Measurements from ENCODE around the gene CYLD. TPM values are rescaled to one million over a fixed set of nuclear protein-coding genes. Genes with fewer than 3 reads are reported as not detected.

The CYLD gene
- polyA plus RNA-seq, 1 experiment = 12.3 TPM

DNA sequence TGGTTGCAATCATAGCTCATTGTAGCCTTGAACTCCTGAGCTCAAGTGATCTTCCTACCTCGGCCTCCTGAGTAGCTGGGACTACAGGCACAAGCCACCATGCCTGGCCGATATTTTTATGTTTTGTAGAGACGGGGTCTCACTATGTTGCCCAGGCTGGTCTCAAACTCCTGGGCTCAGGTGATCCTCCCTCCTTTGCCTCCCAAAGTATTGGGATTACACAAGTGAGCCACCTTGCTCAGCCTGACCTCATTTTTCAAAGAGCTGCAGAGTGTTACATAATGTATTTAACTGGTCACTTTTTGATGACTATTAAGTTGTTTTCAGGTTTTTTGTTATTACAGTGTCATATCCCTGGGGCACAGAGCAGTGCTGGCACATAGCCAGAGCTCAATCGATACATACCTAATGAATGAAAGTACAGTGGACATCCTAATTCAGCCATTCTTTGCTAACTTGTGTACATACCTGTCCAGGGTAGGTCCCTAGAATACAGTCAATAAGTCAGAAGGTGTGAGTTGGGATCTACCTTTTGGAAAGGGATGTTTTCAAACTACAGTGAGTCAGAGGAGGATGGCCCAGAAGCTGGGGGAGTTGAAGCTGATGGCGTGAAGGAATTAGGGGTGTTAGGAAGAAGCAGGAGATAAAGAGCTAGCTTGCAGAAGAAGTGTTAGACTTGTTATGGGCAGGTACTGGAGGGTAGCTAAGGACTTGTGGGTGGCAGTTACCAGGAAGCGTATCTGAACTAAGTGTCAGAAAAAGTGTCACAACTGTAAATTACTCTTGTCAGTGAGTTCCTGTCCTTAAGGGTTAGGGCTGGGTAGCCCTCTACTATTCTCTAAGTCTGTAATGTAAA lies 20.1 kb upstream of the CYLD start:
- ChIA-PET POLR2A (no interaction called here), CTCF (no interaction called here)
- no peaks in the 10 kb centered on the region for H3K27me3 ChIP-seq (ENCODE audit: control insufficient read depth, insufficient read depth, low read length)
- H3K4me3 ChIP-seq (ENCODE audit: low read depth, low read length) = no peak overlapping the region
- TF ChIP-seq, protein P1, sequence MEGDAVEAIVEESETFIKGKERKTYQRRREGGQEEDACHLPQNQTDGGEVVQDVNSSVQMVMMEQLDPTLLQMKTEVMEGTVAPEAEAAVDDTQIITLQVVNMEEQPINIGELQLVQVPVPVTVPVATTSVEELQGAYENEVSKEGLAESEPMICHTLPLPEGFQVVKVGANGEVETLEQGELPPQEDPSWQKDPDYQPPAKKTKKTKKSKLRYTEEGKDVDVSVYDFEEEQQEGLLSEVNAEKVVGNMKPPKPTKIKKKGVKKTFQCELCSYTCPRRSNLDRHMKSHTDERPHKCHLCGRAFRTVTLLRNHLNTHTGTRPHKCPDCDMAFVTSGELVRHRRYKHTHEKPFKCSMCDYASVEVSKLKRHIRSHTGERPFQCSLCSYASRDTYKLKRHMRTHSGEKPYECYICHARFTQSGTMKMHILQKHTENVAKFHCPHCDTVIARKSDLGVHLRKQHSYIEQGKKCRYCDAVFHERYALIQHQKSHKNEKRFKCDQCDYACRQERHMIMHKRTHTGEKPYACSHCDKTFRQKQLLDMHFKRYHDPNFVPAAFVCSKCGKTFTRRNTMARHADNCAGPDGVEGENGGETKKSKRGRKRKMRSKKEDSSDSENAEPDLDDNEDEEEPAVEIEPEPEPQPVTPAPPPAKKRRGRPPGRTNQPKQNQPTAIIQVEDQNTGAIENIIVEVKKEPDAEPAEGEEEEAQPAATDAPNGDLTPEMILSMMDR (IDR thresholded peaks at IDR 0.05; ENCODE audit: insufficient read depth, low read depth, low read length) = no peak
- DNase-seq (ENCODE audit: low read depth) = no peak
- no peaks in the 10 kb centered on the region for H3K36me3 ChIP-seq (ENCODE audit: control insufficient read depth, insufficient read depth, low read length)

DNA sequence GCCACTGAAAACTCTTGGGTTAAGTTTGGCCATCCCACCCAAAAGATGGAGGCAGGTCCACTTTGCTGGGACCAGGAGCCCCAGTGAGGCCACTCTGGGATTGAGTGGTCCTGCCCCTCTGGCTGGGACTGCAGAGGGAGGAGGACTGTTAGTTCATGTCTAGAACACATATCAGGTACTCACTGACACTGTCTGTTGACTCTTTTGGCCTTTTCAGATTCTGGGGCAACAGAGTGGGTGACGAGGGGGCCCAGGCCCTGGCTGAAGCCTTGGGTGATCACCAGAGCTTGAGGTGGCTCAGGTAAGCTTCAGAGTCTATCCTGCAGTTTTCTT lies 19.5 kb upstream of the CYLD start:
- ChIA-PET CTCF (no interaction called here), POLR2A (no interaction called here)
- no peak for DNase-seq (ENCODE audit: low read depth)
- TF ChIP-seq, protein P1 (IDR thresholded peaks at IDR 0.05; ENCODE audit: insufficient read depth, low read depth, low read length) = no peak
- H3K4me3 ChIP-seq (ENCODE audit: low read depth, low read length) = no peak overlapping the region
- H3K27me3 ChIP-seq (ENCODE audit: control insufficient read depth, insufficient read depth, low read length) = no peaks in the 10 kb centered on the region
- H3K36me3 ChIP-seq (ENCODE audit: control insufficient read depth, insufficient read depth, low read length) = no peaks in the 10 kb centered on the region

DNA sequence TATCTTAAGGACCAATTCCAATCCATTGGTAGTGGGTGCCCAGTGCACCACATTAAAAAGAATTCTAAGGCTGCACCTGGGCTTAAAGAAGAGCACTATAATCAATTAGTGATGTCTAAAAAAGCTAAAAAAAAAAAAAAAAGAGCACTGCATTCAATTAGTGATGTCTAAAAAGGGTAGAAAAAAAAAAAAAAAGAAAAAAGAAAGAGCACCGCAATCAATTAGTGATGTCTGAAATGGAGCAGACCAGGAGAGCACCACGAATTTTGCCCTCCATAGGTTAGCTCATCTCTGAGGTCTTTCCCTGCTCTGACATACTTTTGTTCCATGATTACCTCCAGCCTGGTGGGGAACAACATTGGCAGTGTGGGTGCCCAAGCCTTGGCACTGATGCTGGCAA lies 18.9 kb upstream of the CYLD start:
- TF ChIP-seq, protein P1 (IDR thresholded peaks at IDR 0.05; ENCODE audit: insufficient read depth, low read depth, low read length) = no peak
- CTCF ChIA-PET = no interaction called here
- POLR2A ChIA-PET = no interaction called here

DNA sequence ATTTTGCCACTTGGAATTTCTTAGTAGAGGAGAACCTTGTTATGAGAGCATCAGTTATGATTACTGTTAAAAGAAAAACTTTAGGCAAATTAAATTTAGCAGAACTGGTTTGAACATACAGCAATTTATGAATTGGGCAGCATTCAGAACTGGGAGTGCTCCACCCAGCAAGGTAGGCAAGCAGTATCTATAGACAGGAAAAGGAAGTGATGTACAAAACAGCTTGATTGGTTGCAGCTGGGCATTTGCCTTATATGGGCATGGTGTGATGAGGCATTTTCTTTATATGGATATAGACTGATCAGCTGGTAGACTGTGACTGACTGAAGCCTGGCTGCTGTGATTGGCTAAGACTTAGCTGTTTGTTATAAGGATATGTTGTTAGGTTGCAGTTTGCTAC lies 17.6 kb upstream of the CYLD start:
- DNase-seq (ENCODE audit: low read depth) = no peak
- TF ChIP-seq, protein P1 (IDR thresholded peaks at IDR 0.05; ENCODE audit: insufficient read depth, low read depth, low read length) = no peak
- ChIA-PET POLR2A (no interaction called here), CTCF (no interaction called here)
- no peak overlapping the region for H3K4me3 ChIP-seq (ENCODE audit: low read depth, low read length)
- no peaks in the 10 kb centered on the region for H3K36me3 ChIP-seq (ENCODE audit: control insufficient read depth, insufficient read depth, low read length)
- H3K27me3 ChIP-seq (ENCODE audit: control insufficient read depth, insufficient read depth, low read length) = no peaks in the 10 kb centered on the region; the same call in 1 of the 2 replicates

More for the DNA sequence above, 18.9 kb upstream of the CYLD start:
- Histone ChIP-seq H3K36me3 (ENCODE audit: control insufficient read depth, insufficient read depth, low read length) (no peaks in the 10 kb centered on the region), H3K4me3 (ENCODE audit: low read depth, low read length) (no peak overlapping the region), H3K27me3 (ENCODE audit: control insufficient read depth, insufficient read depth, low read length) (no peaks in the 10 kb centered on the region)
- no peak for DNase-seq (ENCODE audit: low read depth)

DNA sequence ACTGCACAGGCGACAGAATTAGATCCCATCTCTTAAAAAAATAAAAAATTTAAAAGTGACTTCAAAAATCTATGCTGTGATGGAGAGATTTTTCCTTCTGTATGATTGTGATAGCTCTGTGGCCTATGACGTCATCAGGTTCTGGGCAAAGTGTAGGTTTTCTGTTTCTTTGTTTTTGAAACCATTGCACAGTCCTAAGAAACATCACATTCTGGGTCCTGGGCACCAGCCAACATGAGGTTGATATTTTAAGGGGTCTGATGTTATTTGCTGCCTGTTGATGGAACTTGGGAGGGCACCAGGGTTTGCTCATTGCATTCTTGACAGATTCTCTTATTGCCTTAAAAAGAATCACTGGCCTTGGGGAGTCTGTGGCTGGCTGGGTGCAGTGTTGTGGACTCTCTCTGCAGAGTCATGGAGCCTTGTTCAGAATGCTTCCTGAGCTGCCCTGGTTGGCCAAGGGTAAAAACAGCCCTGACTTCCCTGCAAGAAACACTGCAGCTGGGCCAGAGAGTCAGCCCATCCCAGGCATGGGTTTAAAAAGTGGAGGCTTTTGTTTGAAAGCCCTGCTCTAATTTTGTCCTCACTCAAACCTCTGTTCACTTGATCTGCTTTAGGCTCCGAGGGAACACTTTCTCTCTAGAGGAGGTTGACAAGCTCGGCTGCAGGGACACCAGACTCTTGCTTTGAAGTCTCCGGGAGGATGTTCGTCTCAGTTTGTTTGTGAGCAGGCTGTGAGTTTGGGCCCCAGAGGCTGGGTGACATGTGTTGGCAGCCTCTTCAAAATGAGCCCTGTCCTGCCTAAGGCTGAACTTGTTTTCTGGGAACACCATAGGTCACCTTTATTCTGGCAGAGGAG lies 10.5 kb upstream of the CYLD start:
- no peak for DNase-seq (ENCODE audit: low read depth)
- CTCF ChIA-PET = interaction anchor here (0.6 to 1.1 kb wide), 2 partner anchors 11 to 1219 kb away, joined by 3 to 4 read pairs; no protein-coding TSS in a partner anchor

More for the DNA sequence above, 10.5 kb upstream of the CYLD start:
- TF ChIP-seq, protein P1 (IDR thresholded peaks at IDR 0.05; ENCODE audit: insufficient read depth, low read depth, low read length) = no peak
- H3K27me3 ChIP-seq (ENCODE audit: control insufficient read depth, insufficient read depth, low read length) = no peaks in the 10 kb centered on the region; the same call in 1 of the 2 replicates
- H3K4me3 ChIP-seq (ENCODE audit: low read depth, low read length) = no peak overlapping the region
- POLR2A ChIA-PET = no interaction called here
- H3K36me3 ChIP-seq (ENCODE audit: control insufficient read depth, insufficient read depth, low read length) = no peaks in the 10 kb centered on the region
